ENCODE results near the gene CNPY1. TPM values are rescaled to one million over a fixed set of nuclear protein-coding genes. Genes with fewer than 3 reads are reported as not detected.

The CNPY1 gene
- total RNA-seq, 2 experiments from 2014 or later: not detected

GRCh38 chr7:155455132-155455693, 91.1 kb downstream of the CNPY1 start:
- Mint-ChIP-seq H3K9me3 (no peaks in the 10 kb centered on the region), H3K36me3 (ENCODE audit: low read depth) (no peaks in the 10 kb centered on the region), H3K4me1 (peaks cover 4% of the 10 kb centered on the region), H3K4me3 (peak overlapping the region; percentile 13), H3K27me3 (peaks cover 68% of the 10 kb centered on the region), H3K27ac (no peak overlapping the region)
- POLR2A ChIA-PET: no interaction called here
- CTCF ChIA-PET: interaction anchor here (1.5 kb wide), 1 partner anchor 77 kb away, joined by 5 read pairs; no protein-coding TSS in a partner anchor
- no peak for DNase-seq

- Mint-ChIP-seq H3K36me3 (ENCODE audit: low read depth) (no peaks in the 10 kb centered on the region), H3K4me1 (peaks cover 4% of the 10 kb centered on the region), H3K9me3 (no peaks in the 10 kb centered on the region), H3K27ac (no peak overlapping the region), H3K4me3 (no peak overlapping the region), H3K27me3 (peaks cover 64% of the 10 kb centered on the region)
- DNase-seq: no peak
- CTCF ChIA-PET: no interaction called here
- POLR2A ChIA-PET: no interaction called here
These were observed 91.9 kb downstream of the CNPY1 start for GRCh38 chr7:155454183-155455112.

- H3K9me3 Mint-ChIP-seq: no peaks in the 10 kb centered on the region
- peaks cover 64% of the 10 kb centered on the region for H3K27me3 Mint-ChIP-seq
- no peaks in the 10 kb centered on the region for H3K36me3 Mint-ChIP-seq (ENCODE audit: low read depth)
- DNase-seq: no peak
- H3K4me3 Mint-ChIP-seq: no peak overlapping the region
- CTCF ChIA-PET: interaction anchor here (0.9 kb wide), 1 partner anchor 77 kb away, joined by 3 read pairs; no protein-coding TSS in a partner anchor
- peaks cover 2% of the 10 kb centered on the region for H3K4me1 Mint-ChIP-seq
- POLR2A ChIA-PET: no interaction called here
- H3K27ac Mint-ChIP-seq: no peak overlapping the region
These were observed 92.8 kb downstream of the CNPY1 start for GRCh38 chr7:155453296-155454182.

GRCh38 chr7:155452505-155453295, 93.7 kb downstream of the CNPY1 start:
- CTCF ChIA-PET: interaction anchor here (0.9 kb wide), 1 partner anchor 76 kb away, joined by 3 read pairs; no protein-coding TSS in a partner anchor
- Mint-ChIP-seq H3K36me3 (ENCODE audit: low read depth) (peaks cover 2% of the 10 kb centered on the region), H3K27me3 (peaks cover 70% of the 10 kb centered on the region), H3K4me1 (peaks cover 6% of the 10 kb centered on the region), H3K4me3 (no peak overlapping the region), H3K27ac (no peak overlapping the region), H3K9me3 (no peaks in the 10 kb centered on the region)
- no peak for DNase-seq
- POLR2A ChIA-PET: no interaction called here

GRCh38 chr7:155451840-155452239, 94.5 kb downstream of the CNPY1 start:
- Mint-ChIP-seq H3K27ac (no peak overlapping the region), H3K4me1 (peaks cover 6% of the 10 kb centered on the region), H3K27me3 (peaks cover 75% of the 10 kb centered on the region), H3K36me3 (ENCODE audit: low read depth) (peaks cover 2% of the 10 kb centered on the region), H3K9me3 (no peaks in the 10 kb centered on the region), H3K4me3 (no peak overlapping the region)
- CTCF ChIA-PET: no interaction called here
- POLR2A ChIA-PET: no interaction called here
- no peak for DNase-seq

Other genes with a start within 250 kb of the CNPY1 start
- 10 to 100 TPM; 69.3 to 71.2 TPM for gene INSIG1, start 248.7 kb downstream of the CNPY1 start, total RNA-seq
- gene EN2, start 88.4 kb downstream of the CNPY1 start, total RNA-seq: not detected
- 10 to 100 TPM; 82.7 to 84.8 TPM for gene RBM33, start 98.1 kb upstream of the CNPY1 start, total RNA-seq

Measured in activated CD4-positive, alpha-beta T cell treated with anti-CD3 and anti-CD28 coated beads, Interleukin-2, amount 10 ng/mL, durations not matched to agents 7 days and 5 days (primary cell).